22Rv1 (cell line): ENCODE measurements around the gene SUPT4H1.
"Not testable (repeated sequence)": the region's sequence is repeated elsewhere in the genome, so short reads cannot be mapped to it uniquely, and the experiment has no call there.

ENCODE experiments used
- H3K27ac ChIP-seq: fragments of 450-650 bp; 2 replicates; pipeline ENCODE4 v1.5.1; 2017
- ZFX ChIP-seq: fragments of 450-650 bp; IDR thresholded peaks from 2 replicates; pipeline ENCODE4 v1.6.1; 2017; ENCODE audit warnings: antibody characterized with exemption, borderline replicate concordance
- TF ChIP-seq, protein P1 (sequence below): fragments of 450-650 bp; IDR thresholded peaks from 2 replicates; pipeline ENCODE4 v1.5.1; 2017; ENCODE audit warnings: mild to moderate bottlenecking

The SUPT4H1 gene

DNA sequence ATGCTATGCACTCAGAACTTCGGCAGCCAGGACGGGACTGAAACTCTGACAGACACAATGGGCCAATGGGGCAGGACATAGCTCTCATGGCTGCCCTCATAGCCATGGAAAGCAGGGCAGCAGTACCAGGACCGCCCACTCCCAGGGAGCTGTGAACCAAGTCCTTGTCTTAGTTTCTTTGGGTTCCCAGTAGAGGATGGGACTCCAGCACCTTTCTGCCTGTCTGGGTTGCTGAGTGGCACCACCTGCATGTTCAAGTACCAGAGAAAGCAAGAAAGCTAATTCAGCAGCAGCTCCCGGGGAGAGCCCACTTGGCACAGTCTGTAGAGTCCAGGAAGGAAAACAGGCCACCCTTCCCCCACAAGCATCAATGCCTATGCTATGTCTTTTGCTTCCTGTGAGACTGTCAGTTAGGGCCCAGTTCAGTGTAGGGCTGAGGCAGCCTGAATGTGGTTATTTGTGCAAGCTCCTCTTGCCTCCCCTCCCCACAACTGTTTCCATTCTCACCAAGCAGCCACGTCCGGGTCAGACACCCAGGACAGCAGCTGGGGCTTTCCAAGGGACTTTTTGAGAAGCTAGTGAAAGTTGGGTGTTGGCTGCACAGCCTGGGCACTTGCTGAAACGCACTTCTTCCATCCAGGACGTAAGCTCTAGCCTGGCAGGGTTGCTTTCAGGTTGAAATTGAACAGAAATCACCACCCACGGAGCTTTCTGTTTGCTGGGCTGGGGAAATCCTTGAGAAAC, 7.8 kb downstream of the SUPT4H1 start:
- TF ChIP-seq ZFX = no peak
- TF ChIP-seq, protein P1, sequence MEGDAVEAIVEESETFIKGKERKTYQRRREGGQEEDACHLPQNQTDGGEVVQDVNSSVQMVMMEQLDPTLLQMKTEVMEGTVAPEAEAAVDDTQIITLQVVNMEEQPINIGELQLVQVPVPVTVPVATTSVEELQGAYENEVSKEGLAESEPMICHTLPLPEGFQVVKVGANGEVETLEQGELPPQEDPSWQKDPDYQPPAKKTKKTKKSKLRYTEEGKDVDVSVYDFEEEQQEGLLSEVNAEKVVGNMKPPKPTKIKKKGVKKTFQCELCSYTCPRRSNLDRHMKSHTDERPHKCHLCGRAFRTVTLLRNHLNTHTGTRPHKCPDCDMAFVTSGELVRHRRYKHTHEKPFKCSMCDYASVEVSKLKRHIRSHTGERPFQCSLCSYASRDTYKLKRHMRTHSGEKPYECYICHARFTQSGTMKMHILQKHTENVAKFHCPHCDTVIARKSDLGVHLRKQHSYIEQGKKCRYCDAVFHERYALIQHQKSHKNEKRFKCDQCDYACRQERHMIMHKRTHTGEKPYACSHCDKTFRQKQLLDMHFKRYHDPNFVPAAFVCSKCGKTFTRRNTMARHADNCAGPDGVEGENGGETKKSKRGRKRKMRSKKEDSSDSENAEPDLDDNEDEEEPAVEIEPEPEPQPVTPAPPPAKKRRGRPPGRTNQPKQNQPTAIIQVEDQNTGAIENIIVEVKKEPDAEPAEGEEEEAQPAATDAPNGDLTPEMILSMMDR = no peak
- H3K27ac ChIP-seq = no peak overlapping the region

DNA sequence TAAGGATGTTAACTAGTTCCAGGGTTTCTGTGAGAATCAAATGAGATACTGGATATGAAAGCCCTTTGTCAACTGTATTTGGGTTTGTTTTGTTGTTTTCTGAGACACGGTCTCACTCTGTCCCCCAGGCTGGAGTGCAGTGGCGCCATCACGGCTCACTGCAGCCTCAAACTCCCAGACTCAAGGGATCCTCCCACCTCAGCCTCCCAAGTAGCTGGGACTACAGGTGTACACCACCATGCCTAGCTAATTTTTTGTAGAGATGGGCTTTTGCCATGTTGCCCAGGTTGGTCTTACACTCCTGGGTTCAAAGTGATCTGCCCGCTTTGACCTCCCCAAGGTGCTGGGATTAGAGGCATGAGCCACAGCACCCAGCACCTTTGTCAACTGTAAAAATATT, 8.9 kb downstream of the SUPT4H1 start:
- H3K27ac ChIP-seq = no peak overlapping the region
- TF ChIP-seq ZFX = no peak

DNA sequence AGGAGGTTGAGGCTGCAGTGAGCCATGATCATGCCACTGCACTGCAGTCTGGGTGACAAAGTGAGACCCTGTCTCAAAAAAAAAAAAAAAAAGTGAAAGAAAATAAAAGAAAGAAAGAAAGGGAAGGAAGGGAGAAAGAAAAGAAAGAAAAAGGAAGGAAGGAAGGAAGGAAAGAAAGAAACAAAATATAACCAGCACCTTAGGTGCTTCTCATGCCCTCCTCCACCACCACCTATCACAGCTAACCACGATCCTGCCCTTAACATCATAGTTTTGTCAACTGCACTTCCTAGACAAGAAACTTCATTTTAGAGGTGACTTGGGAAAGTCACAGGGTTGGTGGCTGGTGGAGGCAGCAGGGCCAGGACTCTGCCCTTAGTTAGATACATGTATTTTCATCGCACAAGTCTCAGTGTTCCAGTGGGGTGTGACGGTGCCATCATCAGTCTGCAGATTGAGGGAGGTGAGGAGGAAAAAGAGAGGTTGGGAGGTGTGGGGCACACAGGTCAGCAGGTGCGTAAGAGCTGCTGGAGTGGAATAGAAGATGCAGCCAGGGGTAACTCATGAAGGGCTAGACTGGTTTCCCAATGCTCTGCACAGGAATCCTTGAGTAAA, 10.0 kb downstream of the SUPT4H1 start:
- no peak overlapping the region for H3K27ac ChIP-seq
- TF ChIP-seq, protein P1 = no peak
- TF ChIP-seq ZFX = no peak

DNA sequence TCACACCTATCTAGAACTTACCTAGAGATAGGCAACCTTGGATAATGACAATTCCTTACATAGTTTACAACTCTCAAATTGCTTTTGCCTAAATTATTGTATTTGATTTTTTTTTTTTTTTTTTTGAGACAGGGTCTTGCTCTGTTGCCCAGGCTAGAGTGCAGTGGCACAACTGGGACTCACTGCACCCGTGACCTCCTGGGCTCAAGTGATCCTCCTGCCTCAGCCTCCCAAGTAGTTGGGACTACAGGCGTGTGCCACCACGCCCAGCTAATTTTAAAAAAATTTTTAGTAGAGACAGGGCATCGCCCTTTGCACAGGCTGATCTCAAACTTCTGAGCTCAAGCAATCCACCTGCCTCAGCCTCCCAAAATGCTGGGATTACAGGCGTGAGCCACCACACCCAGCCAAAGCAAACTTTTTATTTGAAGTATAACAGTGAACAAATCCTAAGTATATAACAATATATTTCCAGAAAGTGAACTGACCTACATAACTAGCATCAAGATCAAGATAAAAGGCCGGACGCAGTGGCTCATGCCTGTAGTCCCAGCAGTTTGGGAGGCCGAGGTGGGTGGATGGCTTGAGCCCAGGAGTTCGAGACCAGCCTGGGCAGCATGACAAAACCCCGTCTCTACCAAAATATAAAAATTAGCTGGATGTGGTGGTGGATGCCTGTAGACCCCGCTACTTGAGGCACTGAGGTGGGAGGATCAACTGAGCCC, 10.7 kb downstream of the SUPT4H1 start:
- not testable (repeated sequence) for H3K27ac ChIP-seq

DNA sequence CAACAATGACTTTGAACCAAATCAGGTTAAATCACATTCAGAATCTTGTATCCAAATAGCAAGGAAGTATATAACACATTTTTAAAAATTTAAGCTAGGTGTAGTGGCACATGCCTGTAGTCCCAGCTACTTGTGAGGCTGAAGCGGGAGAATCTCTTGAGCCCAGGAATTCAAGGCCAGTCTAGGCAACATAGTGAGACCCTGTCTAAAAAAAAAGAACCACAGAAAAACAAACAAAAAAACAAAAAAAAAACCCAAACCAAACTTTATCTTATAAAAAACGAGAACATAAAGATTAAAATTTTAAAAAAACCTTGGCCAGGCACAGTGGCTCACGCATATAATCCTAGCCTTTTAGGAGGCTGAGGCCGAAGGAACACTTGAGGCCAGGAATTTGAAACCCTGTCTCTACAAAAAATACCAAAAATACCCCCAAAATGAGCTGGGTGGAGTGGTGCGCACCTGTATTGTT, 11.6 kb downstream of the SUPT4H1 start:
- no peak for TF ChIP-seq ZFX
- TF ChIP-seq, protein P1 = no peak
- H3K27ac ChIP-seq = no peak overlapping the region

DNA sequence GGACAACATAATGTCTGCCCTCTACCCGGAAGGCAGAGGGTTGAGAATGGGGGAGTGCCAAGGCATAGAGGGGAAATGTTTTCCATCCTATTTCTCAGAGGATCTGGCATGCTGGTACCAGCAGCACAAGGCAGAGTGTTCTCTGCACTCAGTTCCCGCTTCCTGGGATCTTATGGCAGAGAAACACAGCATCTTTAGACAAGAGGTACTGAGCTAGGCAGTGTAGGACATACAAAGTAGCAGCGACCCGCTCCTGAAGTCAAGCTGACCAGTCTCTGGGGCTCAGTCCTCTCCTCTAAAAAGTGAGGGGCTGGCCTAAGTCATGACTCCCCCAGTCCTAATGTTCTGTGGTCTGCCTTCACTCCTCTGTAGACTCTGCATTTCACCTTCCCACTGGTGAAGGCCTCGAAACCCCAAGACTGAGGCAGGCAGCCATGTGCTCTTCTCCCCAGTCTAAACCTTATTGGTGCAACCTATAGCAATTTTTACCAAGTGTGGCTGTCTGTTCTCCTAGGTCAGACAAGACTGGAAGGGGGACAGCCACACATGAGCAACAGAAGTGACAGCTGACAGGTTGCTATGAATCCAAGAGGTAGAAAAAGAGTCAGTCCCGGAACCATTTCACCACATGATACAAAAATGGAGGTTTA, 12.1 kb downstream of the SUPT4H1 start:
- no peak overlapping the region for H3K27ac ChIP-seq
- no peak for TF ChIP-seq ZFX
- TF ChIP-seq, protein P1 = no peak

DNA sequence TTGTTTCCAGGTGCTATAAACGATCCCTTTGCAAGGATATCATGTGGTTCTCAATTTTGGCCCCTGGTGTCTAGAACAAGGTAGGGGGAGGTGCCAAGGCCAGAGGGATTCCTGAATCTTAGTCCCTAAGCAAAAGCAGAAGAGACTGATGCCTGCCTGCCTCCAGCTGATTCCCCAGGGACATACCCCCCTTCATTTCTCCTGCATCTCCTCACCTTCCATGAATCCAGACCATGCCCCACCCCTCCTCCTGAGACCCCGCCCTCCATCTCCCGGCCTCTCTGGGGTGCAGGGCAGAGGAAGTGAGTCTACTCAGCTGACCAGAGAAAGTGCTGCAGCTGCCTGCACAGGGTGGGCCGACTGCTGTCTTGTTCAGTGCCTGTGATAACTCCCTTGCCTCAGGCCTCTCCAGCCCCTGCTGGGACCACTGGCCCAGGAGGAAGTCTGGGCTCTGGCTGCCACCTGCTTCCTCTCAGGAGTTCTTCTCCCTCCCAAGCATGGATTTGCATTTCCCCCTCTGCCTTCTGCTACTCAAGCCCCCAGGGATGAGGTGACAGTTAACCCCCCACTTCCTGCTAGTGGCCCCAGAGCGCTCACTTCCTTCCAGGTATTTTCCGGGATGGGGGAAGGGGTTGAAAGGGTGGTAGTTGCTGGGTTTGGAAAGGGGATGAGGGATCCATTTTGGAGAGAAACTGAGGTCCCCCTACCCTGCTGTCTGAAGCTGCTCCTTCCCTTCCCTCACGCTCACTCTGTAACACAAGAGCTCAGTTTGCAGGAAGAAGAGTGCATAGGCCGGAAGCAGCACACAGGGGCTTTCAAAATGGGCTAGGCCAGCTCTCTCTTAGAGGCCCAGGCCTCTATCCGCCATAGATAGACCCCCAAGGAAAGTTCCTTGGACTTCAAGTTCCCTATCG, 12.9 kb downstream of the SUPT4H1 start:
- H3K27ac ChIP-seq = no peak overlapping the region

More for the DNA sequence above, 12.9 kb downstream of the SUPT4H1 start:
- TF ChIP-seq, protein P1 = no peak
- no peak for TF ChIP-seq ZFX
